Spleen (tissue), 7 donors: Measurements from ENCODE around the gene REEP5.

ENCODE experiments used
- CTCF ChIP-seq, 11 experiments: fragments of 200-600 bp in 7 of 11; fragments of 450-650 bp in 4 of 11; sonication (generic) in 4 of 11; IDR thresholded peaks in 8 of 11; conservative IDR thresholded peaks in 3 of 11; 1 replicate in 7 of 11; 2 replicates in 4 of 11; pipeline versions ENCODE4 v1.4.0 to v1.8.0; 2016 to 2021; ENCODE audit warnings: antibody characterized with exemption in 11 of 11, inconsistent platforms in 4 of 11, mild to moderate bottlenecking in 1 of 11
- POLR2AphosphoS5 ChIP-seq, 3 donors: sonication (generic); formaldehyde crosslinking; IDR thresholded peaks; one replicate each; pipeline ENCODE4 v1.5.1; 2017; ENCODE audit warnings: antibody characterized with exemption in 3 of 3
- donor health status: DM: no; HTN: no; CAD: no; lungs with moderate emphysema.
- donor health status: DM: no; HTN: no; CAD: no.
- donor health status: DM: no; HTN: no; CAD: no.

GRCh38 chr5:112830378-112830777 lies 91.6 kb downstream of the REEP5 start:
- no peak for TF ChIP-seq POLR2AphosphoS5 (IDR thresholded peaks at IDR 0.05)
- no peak for TF ChIP-seq CTCF (IDR thresholded peaks at IDR 0.05 in 8 of 11, conservative IDR thresholded peaks at IDR 0.05 in 3 of 11)
